ENCODE results near the gene NSL1. TPM values are rescaled to one million over a fixed set of nuclear protein-coding genes. Genes with fewer than 3 reads are reported as not detected.
A peak's percentile ranks its signal among the peaks of the same experiment; 100 is the strongest.
"Not testable (repeated sequence)": the region's sequence is repeated elsewhere in the genome, so short reads cannot be mapped to it uniquely, and the experiment has no call there.

Gene NSL1
- total and polyA plus RNA-seq, 5 donors from 2014 or later, result 24.4 to 69.1 (median 67.0) TPM

GRCh38 chr1:212713465-212714136, 78.0 kb downstream of the NSL1 start:
- DNase-seq, result no peak
- Histone ChIP-seq H3K36me3 (ENCODE audit: control insufficient read depth, insufficient read depth, low read length) (no peaks in the 10 kb centered on the region), H3K27me3 (ENCODE audit: control insufficient read depth, insufficient read depth, low read length) (no peaks in the 10 kb centered on the region), H3K9me3 (ENCODE audit: control insufficient read depth in 2 of 2, low read length in 2 of 2) (no peaks in the 10 kb centered on the region), H3K4me3 (ENCODE audit: low read depth, low read length) (no peak overlapping the region), H3K27ac (ENCODE audit: insufficient read depth, low read length, poor library complexity, severe bottlenecking) (no peak overlapping the region), H3K4me1 (ENCODE audit: control insufficient read depth, insufficient read depth, low read length, poor library complexity, severe bottlenecking) (no peaks in the 10 kb centered on the region)
- Mint-ChIP-seq H3K27ac (no peak overlapping the region), H3K27me3 (peaks cover 17% of the 10 kb centered on the region), H3K4me1 (no peaks in the 10 kb centered on the region), H3K9me3 (peaks cover 0 to 4% (median 0%) of the 10 kb centered on the region in 7 donors), H3K4me3 (no peak overlapping the region), H3K36me3 (no peaks in the 10 kb centered on the region)
- no peak for ATAC-seq (ENCODE audit: low read depth in 2 of 2)

GRCh38 chr1:212712451-212713303, 78.9 kb downstream of the NSL1 start:
- no peak overlapping the region for H3K27ac Mint-ChIP-seq
- H3K4me1 Mint-ChIP-seq, result no peaks in the 10 kb centered on the region
- peaks cover 13% of the 10 kb centered on the region for H3K27me3 Mint-ChIP-seq

GRCh38 chr1:212711974-212712373, 79.6 kb downstream of the NSL1 start:
- not testable (repeated sequence) for H3K36me3 Mint-ChIP-seq; H3K4me1 ChIP-seq (ENCODE audit: control insufficient read depth, insufficient read depth, low read length, poor library complexity, severe bottlenecking); H3K27ac ChIP-seq (ENCODE audit: insufficient read depth, low read length, poor library complexity, severe bottlenecking); H3K4me1 Mint-ChIP-seq; DNase-seq; H3K36me3 ChIP-seq (ENCODE audit: control insufficient read depth, insufficient read depth, low read length); H3K27ac Mint-ChIP-seq; H3K4me3 ChIP-seq (ENCODE audit: low read depth, low read length); ATAC-seq (ENCODE audit: low read depth in 2 of 2); H3K4me3 Mint-ChIP-seq; H3K27me3 ChIP-seq (ENCODE audit: control insufficient read depth, insufficient read depth, low read length); H3K9me3 Mint-ChIP-seq; H3K9me3 ChIP-seq (ENCODE audit: control insufficient read depth in 2 of 2, low read length in 2 of 2); H3K27me3 Mint-ChIP-seq

More at GRCh38 chr1:212712451-212713303, 78.9 kb downstream of the NSL1 start:
- H3K4me3 ChIP-seq (ENCODE audit: low read depth, low read length), result no peak overlapping the region
- no peaks in the 10 kb centered on the region for H3K27me3 ChIP-seq (ENCODE audit: control insufficient read depth, insufficient read depth, low read length)
- Mint-ChIP-seq H3K4me3 (no peak overlapping the region), H3K9me3 (peaks cover 0 to 2% (median 0%) of the 10 kb centered on the region in 7 donors), H3K36me3 (no peaks in the 10 kb centered on the region)
- peak in 1 of 3 donors; percentile 11 for DNase-seq
- H3K27ac ChIP-seq (ENCODE audit: insufficient read depth, low read length, poor library complexity, severe bottlenecking), result no peak overlapping the region
- no peaks in the 10 kb centered on the region for H3K36me3 ChIP-seq (ENCODE audit: control insufficient read depth, insufficient read depth, low read length)
- H3K9me3 ChIP-seq (ENCODE audit: control insufficient read depth in 2 of 2, low read length in 2 of 2), result no peaks in the 10 kb centered on the region
- H3K4me1 ChIP-seq (ENCODE audit: control insufficient read depth, insufficient read depth, low read length, poor library complexity, severe bottlenecking), result no peaks in the 10 kb centered on the region
- no peak for ATAC-seq (ENCODE audit: low read depth in 2 of 2)

GRCh38 chr1:212710566-212710965, 81.0 kb downstream of the NSL1 start:
- no peak overlapping the region for H3K4me3 Mint-ChIP-seq
- Histone ChIP-seq H3K36me3 (ENCODE audit: control insufficient read depth, insufficient read depth, low read length) (no peaks in the 10 kb centered on the region), H3K4me1 (ENCODE audit: control insufficient read depth, insufficient read depth, low read length, poor library complexity, severe bottlenecking) (no peaks in the 10 kb centered on the region), H3K9me3 (ENCODE audit: control insufficient read depth in 2 of 2, low read length in 2 of 2) (no peaks in the 10 kb centered on the region), H3K27ac (ENCODE audit: insufficient read depth, low read length, poor library complexity, severe bottlenecking) (no peak overlapping the region), H3K4me3 (ENCODE audit: low read depth, low read length) (no peak overlapping the region), H3K27me3 (ENCODE audit: control insufficient read depth, insufficient read depth, low read length) (no peaks in the 10 kb centered on the region)
- DNase-seq, result no peak
- H3K27me3 Mint-ChIP-seq, result peaks cover under 1% of the 10 kb centered on the region
- no peaks in the 10 kb centered on the region for H3K36me3 Mint-ChIP-seq
- H3K27ac Mint-ChIP-seq, result no peak overlapping the region
- ATAC-seq (ENCODE audit: low read depth in 2 of 2), result no peak
- no peaks in the 10 kb centered on the region for H3K4me1 Mint-ChIP-seq
- H3K9me3 Mint-ChIP-seq, result peaks cover 0 to 2% (median 0%) of the 10 kb centered on the region in 7 donors

- ATAC-seq (ENCODE audit: low read depth in 2 of 2) (no peak), DNase-seq (no peak)
- no peaks in the 10 kb centered on the region for H3K9me3 ChIP-seq (ENCODE audit: control insufficient read depth in 2 of 2, low read length in 2 of 2)
- H3K4me1 Mint-ChIP-seq, result peaks cover 12 to 26% (median 14%) of the 10 kb centered on the region in 4 donors
- H3K4me1 ChIP-seq (ENCODE audit: control insufficient read depth, insufficient read depth, low read length, poor library complexity, severe bottlenecking), result peaks cover 21% of the 10 kb centered on the region
- no peak overlapping the region for H3K4me3 ChIP-seq (ENCODE audit: low read depth, low read length)
- no peak overlapping the region for H3K27ac Mint-ChIP-seq
- H3K9me3 Mint-ChIP-seq, result peaks cover 0 to 3% (median 0%) of the 10 kb centered on the region in 7 donors
- peaks cover 4% of the 10 kb centered on the region for H3K27me3 Mint-ChIP-seq
- H3K36me3 ChIP-seq (ENCODE audit: control insufficient read depth, insufficient read depth, low read length), result no peaks in the 10 kb centered on the region
- no peak overlapping the region for H3K4me3 Mint-ChIP-seq
- H3K27me3 ChIP-seq (ENCODE audit: control insufficient read depth, insufficient read depth, low read length), result no peaks in the 10 kb centered on the region
- no peaks in the 10 kb centered on the region for H3K36me3 Mint-ChIP-seq
- H3K27ac ChIP-seq (ENCODE audit: insufficient read depth, low read length, poor library complexity, severe bottlenecking), result no peak overlapping the region
These were observed 87.5 kb downstream of the NSL1 start for GRCh38 chr1:212703991-212704564.

- no peak overlapping the region for H3K4me3 ChIP-seq (ENCODE audit: low read depth, low read length)
- H3K4me1 ChIP-seq (ENCODE audit: control insufficient read depth, insufficient read depth, low read length, poor library complexity, severe bottlenecking), result peaks cover 31% of the 10 kb centered on the region
- peaks cover 4% of the 10 kb centered on the region for H3K27me3 Mint-ChIP-seq
- H3K27ac ChIP-seq (ENCODE audit: insufficient read depth, low read length, poor library complexity, severe bottlenecking), result no peak overlapping the region
- H3K9me3 Mint-ChIP-seq, result peaks cover 0 to 3% (median 0%) of the 10 kb centered on the region in 7 donors
- H3K27ac Mint-ChIP-seq, result peak overlapping the region in 1 of 3 donors; percentile 43
- H3K36me3 Mint-ChIP-seq, result no peaks in the 10 kb centered on the region
- ATAC-seq (ENCODE audit: low read depth in 2 of 2), result no peak
- no peak for DNase-seq
- no peaks in the 10 kb centered on the region for H3K9me3 ChIP-seq (ENCODE audit: control insufficient read depth in 2 of 2, low read length in 2 of 2)
- H3K36me3 ChIP-seq (ENCODE audit: control insufficient read depth, insufficient read depth, low read length), result no peaks in the 10 kb centered on the region
- H3K27me3 ChIP-seq (ENCODE audit: control insufficient read depth, insufficient read depth, low read length), result peaks cover 3% of the 10 kb centered on the region
- peak overlapping the region in 1 of 4 donors; percentile 3 for H3K4me3 Mint-ChIP-seq
- H3K4me1 Mint-ChIP-seq, result peaks cover 18 to 38% (median 23%) of the 10 kb centered on the region in 4 donors
These were observed 88.9 kb downstream of the NSL1 start for GRCh38 chr1:212702672-212703071.

- DNase-seq, result no peak
- H3K27ac Mint-ChIP-seq, result peak overlapping the region in 2 of 3 donors; percentile 77 to 89
- H3K9me3 Mint-ChIP-seq, result peaks cover 0 to 3% (median 0%) of the 10 kb centered on the region in 7 donors
- no peak for ATAC-seq (ENCODE audit: low read depth in 2 of 2)
- H3K4me3 ChIP-seq (ENCODE audit: low read depth, low read length), result no peak overlapping the region
- peaks cover 3% of the 10 kb centered on the region for H3K27me3 ChIP-seq (ENCODE audit: control insufficient read depth, insufficient read depth, low read length)
- no peaks in the 10 kb centered on the region for H3K9me3 ChIP-seq (ENCODE audit: control insufficient read depth in 2 of 2, low read length in 2 of 2)
- H3K27ac ChIP-seq (ENCODE audit: insufficient read depth, low read length, poor library complexity, severe bottlenecking), result peak overlapping the region; percentile 5
- H3K4me3 Mint-ChIP-seq, result peak overlapping the region in 3 of 4 donors; percentile 2 to 86 (median 82)
- no peaks in the 10 kb centered on the region for H3K36me3 ChIP-seq (ENCODE audit: control insufficient read depth, insufficient read depth, low read length)
- peaks cover 4% of the 10 kb centered on the region for H3K27me3 Mint-ChIP-seq
- H3K4me1 Mint-ChIP-seq, result peaks cover 21 to 46% (median 30%) of the 10 kb centered on the region in 4 donors
- H3K36me3 Mint-ChIP-seq, result no peaks in the 10 kb centered on the region
- H3K4me1 ChIP-seq (ENCODE audit: control insufficient read depth, insufficient read depth, low read length, poor library complexity, severe bottlenecking), result peaks cover 31% of the 10 kb centered on the region
These were observed 89.7 kb downstream of the NSL1 start for GRCh38 chr1:212701910-212702309.
